Colonic mucosa (tissue), 4 donors: Measurements from ENCODE around the gene ITGB4. TPM values are rescaled to one million over a fixed set of nuclear protein-coding genes. Genes with fewer than 3 reads are reported as not detected.
A peak's percentile ranks its signal among the peaks of the same experiment; 100 is the strongest.

Source experiments
- DNase-seq: peaks from one replicate; pipeline ENCODE4 v3.0.0-alpha.2; 2020
- H3K27ac ChIP-seq: fragments of 200-600 bp; one replicate; pipeline ENCODE4 v1.8.0; 2021
- H3K27me3 ChIP-seq: fragments of 200-600 bp; one replicate; pipeline ENCODE4 v1.8.0; 2021
- H3K36me3 ChIP-seq: fragments of 200-600 bp; one replicate; pipeline ENCODE4 v1.8.0; 2021
- H3K4me1 ChIP-seq: fragments of 200-600 bp; one replicate; pipeline ENCODE4 v1.8.0; 2021; ENCODE audit warnings: mild to moderate bottlenecking
- H3K4me3 ChIP-seq: fragments of 200-600 bp; one replicate; pipeline ENCODE4 v1.8.0; 2021
- H3K9ac ChIP-seq, 2 donors: one replicate each; pipeline ENCODE4 v1.7.0; 2013; ENCODE audit warnings: control low read depth in 2 of 2, low read depth in 2 of 2, low read length in 2 of 2
- H3K9me3 ChIP-seq: fragments of 200-600 bp; one replicate; pipeline ENCODE4 v1.8.0; 2021
- CTCF ChIP-seq: fragments of 200-600 bp; IDR thresholded peaks from one replicate; pipeline ENCODE4 v1.8.0; 2022; ENCODE audit warnings: antibody characterized with exemption, mild to moderate bottlenecking
- intact Hi-C: fragments of 100-400 bp; cut with DNase I; formaldehyde crosslinking; loops from one replicate; pipeline ENCODE4 v1.14.1; 2022
- total RNA-seq, 2 donors: library from RNA; stranded (reverse); fragmentation: NEBNext Ultra II Directional in 1 of 2; extraction: Animal tissue kit (Norgen Biotek cat#: 25700) in 1 of 2; gene quantifications; one replicate each; pipeline ENCODE4 v1.2.1, GENCODE V29; 2021
- donor health status: healthy.
- donor health status: DM: no; HTN: no; CAD: no.
- donor health status: DM: no; HTN: no; CAD: no.

Gene ITGB4
- total RNA-seq, 2 donors from 2014 or later, result 267 to 272 TPM

- no peak overlapping the region for H3K4me3 ChIP-seq
- no peak overlapping the region for H3K9ac ChIP-seq
- no peak for TF ChIP-seq CTCF
- DNase-seq, result no peak
- peak overlapping the region; percentile 47 for H3K27ac ChIP-seq
- H3K4me1 ChIP-seq, result peaks cover 1% of the 10 kb centered on the region
- no peaks in the 10 kb centered on the region for H3K36me3 ChIP-seq
- intact Hi-C loops, result no loop called here
- H3K9me3 ChIP-seq, result no peaks in the 10 kb centered on the region
- no peaks in the 10 kb centered on the region for H3K27me3 ChIP-seq
Observed at GRCh38 chr17:75693500-75694481, 27.5 kb upstream of the ITGB4 start.

- Histone ChIP-seq H3K4me3 (no peak overlapping the region), H3K4me1 (peaks cover 3% of the 10 kb centered on the region), H3K9ac (peak overlapping the region in 1 of 2 donors; percentile 6), H3K27me3 (no peaks in the 10 kb centered on the region), H3K36me3 (no peaks in the 10 kb centered on the region), H3K27ac (peak overlapping the region; percentile 47), H3K9me3 (no peaks in the 10 kb centered on the region)
- intact Hi-C loops, result no loop called here
- no peak for DNase-seq
- no peak for TF ChIP-seq CTCF
Observed at GRCh38 chr17:75694536-75694935, 26.7 kb upstream of the ITGB4 start.

GRCh38 chr17:75695141-75695829 is 26.0 kb upstream of the ITGB4 start:
- H3K36me3 ChIP-seq, result no peaks in the 10 kb centered on the region
- no peaks in the 10 kb centered on the region for H3K27me3 ChIP-seq
- peak overlapping the region; percentile 96 for H3K27ac ChIP-seq
- no peaks in the 10 kb centered on the region for H3K9me3 ChIP-seq
- H3K4me3 ChIP-seq, result no peak overlapping the region
- no peak for DNase-seq
- H3K4me1 ChIP-seq, result peaks cover 3% of the 10 kb centered on the region
- no peak for TF ChIP-seq CTCF
- intact Hi-C loops, result no loop called here
- peak overlapping the region in 1 of 2 donors; percentile 66 for H3K9ac ChIP-seq

GRCh38 chr17:75695830-75696271 is 25.4 kb upstream of the ITGB4 start:
- intact Hi-C loops, result no loop called here
- peak; percentile 75 for DNase-seq
- peaks cover 3% of the 10 kb centered on the region for H3K4me1 ChIP-seq

More at GRCh38 chr17:75695830-75696271, 25.4 kb upstream of the ITGB4 start:
- Histone ChIP-seq H3K27ac (peak overlapping the region; percentile 96), H3K9me3 (no peaks in the 10 kb centered on the region), H3K36me3 (no peaks in the 10 kb centered on the region), H3K4me3 (no peak overlapping the region), H3K27me3 (no peaks in the 10 kb centered on the region), H3K9ac (peak overlapping the region; percentile 50 to 66)
- TF ChIP-seq CTCF, result no peak
